ENCODE measurements around the gene VRK1.

VRK1 gene

DNA sequence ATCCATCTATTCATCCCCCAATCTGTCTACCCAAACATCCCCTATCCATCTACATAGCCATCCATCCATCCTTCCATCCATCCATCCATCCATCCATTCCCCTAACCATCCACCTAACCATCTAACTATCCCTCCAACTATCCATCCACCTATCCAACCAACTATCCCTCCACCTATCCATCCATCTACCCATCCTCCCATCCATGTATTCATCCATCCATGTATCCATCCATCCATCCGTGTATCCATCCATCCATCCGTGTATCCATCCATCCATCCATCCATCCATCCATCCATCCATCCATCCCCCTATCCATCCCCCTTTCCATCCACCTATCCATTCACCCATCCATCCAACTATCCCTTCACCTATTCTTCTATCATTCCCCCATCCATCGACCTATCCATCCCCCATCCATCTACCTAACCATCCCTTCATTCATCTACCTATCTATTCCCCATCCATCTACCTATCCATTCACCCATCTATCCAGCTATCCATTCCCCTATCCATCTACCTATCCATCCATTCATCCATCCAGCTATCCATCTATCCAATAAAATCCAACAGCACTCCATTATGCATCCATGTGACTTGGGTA lies 131.7 kb downstream of the VRK1 start:
- DNase-seq: no peak

- no peak for DNase-seq
These were observed 132.8 kb downstream of the VRK1 start for GRCh38 chr14:96929950-96930349.

DNA sequence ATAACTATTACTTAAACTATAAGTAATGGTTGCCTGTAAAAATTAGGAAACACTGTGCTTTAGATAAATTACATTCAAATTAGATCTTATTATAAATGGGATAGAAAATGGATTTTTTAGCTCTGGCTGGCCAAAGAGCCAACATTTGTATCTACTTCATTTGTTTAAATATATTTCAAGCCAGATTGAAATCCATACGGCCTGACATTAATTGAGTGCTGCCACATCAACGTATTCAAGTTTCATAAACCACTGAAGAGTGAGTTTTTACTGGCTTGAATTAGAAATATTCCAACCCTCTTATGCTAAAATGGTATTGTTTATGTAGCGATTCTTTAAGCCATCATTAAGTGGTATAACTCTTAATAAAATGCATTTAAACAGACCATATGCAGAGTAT lies 133.3 kb downstream of the VRK1 start:
- no peak for DNase-seq
